Erythroblast (primary cell): ENCODE measurements around the gene PLA2G12B.

Experiments used
- GATA1 ChIP-seq: IDR thresholded peaks from 2 replicates; pipeline ENCODE4 v1.6.1; 2011; ENCODE audit warnings: low read depth, mild to moderate bottlenecking, control low read depth, low read length, moderate library complexity
- POLR2A ChIP-seq: IDR thresholded peaks from 2 replicates; pipeline ENCODE4 v1.6.1; 2011; ENCODE audit warnings: mild to moderate bottlenecking, low read length

DNA sequence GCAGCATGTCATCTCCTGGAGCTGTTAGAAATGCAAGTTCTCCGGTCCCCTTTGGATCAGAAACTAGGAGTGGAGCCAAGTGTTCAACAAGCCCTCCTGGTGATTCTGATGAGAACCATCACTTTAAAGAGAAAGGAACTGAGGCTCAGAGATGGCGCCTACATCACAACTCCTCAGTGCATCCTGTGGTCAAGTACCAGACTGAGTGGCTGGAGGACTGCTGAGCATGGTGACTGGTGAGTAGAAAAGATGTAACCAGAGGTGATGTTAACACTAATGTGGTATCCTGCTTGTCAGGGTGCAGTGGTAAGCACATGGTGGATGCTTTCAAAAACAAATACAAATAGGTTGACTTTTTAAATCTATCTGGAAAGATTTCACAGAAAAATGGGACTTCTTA is 64.5 kb downstream of the PLA2G12B start:
- TF ChIP-seq POLR2A (no peak), GATA1 (no peak)
